HG03139 (cell line): ENCODE results near the gene ZSCAN10.

Experiments
- ATAC-seq: cut with Tn5 transposase; IDR thresholded peaks from one replicate; pipeline ENCODE4 v1.9.1; 2021; ENCODE audit not compliant: unreplicated experiment

The ZSCAN10 gene

DNA sequence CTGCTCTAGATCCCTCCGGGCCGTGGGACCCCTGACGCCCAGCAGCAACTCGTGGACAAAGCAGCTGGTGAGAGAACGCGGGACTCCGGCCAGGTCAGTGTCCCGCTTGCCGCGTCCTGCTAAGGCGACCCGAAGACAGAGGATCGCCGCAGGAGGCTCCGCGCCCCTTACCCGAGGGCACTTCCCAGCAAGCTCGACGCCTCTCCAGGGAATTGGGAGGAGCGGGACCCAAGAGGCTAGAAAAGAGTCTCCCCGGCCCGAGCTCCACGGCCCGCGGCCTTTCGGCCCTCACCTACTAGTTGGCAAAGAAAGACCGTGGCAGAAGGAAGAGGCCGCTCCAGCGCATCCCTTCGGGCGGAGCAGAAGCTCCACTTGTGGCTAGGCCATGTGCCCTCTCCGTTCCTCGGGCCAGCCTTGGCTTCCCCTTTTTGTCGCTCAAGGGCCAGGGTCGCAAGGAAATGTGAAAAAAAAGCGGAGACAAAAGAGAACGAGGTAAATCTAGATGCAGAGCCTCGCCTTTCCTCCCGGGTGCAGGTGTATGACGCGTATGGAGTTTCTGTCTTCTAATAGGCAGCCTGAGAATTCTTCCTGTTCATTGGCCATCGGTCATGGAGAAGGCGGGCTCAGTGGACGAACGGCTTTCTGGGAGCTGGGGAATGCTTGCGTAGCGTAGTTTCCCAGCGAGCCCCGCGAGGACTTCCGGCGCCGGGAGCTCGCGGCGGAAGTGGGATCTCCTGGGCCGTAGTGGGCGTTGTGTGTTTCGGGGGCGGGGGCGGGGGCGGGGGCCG, 35.4 kb upstream of the ZSCAN10 start, which contains the start of gene ZNF213:
Gene ZNF213, plus strand, starts transcription at position 692 of the 788 bp plus-strand sequence. CDS start 2,252 bp downstream, outside the sequence.
- peak; percentile 73 for ATAC-seq

DNA sequence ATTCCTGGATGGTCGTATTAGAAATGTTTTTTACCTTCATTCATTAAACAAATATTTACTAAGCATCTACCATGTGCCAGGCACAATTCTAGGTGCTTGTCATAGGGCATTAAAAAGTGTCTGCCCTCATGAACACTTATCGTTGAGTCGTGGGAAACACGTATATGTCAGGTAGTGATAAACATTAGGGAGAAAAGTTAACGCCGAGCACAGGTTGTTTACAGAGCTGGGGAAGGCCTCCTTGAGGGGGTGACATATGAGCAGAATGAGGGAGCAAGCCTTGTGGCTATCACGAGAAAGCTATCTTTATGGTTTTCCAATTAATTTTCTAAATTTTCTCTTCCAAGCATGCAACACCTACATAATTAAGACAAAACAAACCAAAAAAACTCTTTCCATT, 34.8 kb upstream of the ZSCAN10 start:
- no peak for ATAC-seq

DNA sequence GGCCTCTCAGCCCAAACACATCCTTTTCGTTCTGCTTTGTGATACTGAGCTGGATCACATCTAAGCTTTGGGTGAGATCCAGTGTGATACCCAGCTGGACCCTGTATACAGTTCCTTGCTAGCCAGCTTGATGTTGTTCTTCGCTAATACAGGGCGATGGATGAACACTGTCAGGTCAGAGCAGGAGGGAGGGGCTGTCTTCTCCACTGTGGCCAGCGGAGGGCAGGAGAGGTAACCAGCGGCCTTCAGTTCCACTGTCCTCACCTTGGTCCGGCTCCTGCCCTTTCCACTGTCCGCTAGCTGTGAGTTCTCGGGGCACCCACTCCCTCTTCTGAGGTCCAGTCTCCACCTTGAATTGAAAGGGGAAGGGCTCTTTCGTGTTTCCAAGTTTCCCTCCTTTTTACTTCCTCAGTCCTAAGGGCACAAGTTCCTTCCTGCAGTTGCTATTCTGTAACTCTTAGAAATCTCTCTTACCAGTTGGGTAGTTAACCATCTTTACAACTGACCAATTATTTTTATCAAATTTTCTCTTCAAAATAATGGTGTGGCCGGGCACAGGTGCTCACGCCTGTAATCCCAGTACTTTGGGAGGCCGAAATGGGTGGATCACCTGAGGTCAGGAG, 32.8 kb upstream of the ZSCAN10 start:
- ATAC-seq, result no peak

DNA sequence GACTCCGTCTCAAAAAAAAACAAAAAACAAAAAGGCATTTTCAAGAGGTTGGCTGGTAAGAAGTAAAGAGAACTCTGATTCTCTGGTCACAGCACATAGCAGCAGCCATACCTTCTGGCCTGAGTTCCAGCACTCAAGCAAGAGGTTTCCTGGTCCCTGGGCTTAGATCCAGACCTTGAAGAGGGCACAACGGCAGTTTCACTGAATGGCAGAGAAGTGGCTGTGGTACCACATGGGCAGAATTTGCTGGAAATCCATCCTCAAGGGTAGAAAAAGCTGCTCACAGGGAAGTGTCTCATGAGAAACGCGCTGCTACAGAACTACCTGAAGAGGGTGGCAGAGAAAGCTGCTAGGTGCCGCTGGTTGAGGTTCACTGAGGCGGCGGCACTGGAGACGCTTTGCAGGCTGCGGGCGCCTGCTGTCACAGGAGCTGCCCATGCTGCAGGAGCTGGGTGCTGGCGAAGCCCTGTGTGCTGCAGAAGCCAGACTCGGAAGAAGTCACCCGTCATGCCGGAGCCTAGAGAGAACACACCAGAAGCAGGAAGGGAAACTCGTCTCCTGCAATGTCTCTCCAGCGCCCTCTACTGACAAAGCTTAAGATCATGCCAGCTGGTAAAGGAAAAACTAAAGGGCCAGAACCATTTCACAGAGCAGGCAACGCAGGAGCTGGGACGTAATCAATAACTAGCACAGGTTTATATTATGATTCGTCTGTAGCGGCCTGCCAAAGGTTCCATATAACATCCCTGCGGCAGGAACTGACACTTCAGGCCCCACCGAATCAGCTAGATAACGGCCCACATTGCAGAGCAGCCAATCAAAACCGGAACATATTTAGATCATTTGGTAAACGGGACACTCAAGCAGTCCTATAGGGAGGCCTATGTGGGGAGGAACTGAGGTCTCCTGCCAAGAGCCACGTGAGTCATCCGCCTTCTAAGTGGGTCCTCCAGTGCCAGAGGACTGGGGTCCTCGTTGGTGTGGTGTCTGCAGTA, 30.3 kb upstream of the ZSCAN10 start:
- ATAC-seq, result no peak

DNA sequence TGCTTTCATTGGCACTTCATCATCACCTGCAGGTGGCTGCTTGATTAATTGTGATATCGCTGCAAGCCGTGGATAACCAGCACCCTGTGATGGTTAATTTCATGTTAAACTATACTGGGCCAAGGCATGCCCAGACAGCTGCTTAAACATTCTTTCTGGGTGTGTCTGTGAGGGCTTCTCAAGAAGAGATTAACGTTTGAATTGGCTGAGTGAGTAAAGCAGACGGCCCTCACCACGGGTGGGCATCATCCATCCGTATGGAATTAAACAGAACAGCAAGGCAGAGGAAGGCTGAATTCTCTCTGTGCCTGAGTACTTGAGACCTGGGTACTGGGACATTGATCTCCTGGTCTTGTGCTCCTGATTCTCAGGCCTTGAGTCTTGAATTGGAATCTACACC, 28.7 kb upstream of the ZSCAN10 start:
- no peak for ATAC-seq

DNA sequence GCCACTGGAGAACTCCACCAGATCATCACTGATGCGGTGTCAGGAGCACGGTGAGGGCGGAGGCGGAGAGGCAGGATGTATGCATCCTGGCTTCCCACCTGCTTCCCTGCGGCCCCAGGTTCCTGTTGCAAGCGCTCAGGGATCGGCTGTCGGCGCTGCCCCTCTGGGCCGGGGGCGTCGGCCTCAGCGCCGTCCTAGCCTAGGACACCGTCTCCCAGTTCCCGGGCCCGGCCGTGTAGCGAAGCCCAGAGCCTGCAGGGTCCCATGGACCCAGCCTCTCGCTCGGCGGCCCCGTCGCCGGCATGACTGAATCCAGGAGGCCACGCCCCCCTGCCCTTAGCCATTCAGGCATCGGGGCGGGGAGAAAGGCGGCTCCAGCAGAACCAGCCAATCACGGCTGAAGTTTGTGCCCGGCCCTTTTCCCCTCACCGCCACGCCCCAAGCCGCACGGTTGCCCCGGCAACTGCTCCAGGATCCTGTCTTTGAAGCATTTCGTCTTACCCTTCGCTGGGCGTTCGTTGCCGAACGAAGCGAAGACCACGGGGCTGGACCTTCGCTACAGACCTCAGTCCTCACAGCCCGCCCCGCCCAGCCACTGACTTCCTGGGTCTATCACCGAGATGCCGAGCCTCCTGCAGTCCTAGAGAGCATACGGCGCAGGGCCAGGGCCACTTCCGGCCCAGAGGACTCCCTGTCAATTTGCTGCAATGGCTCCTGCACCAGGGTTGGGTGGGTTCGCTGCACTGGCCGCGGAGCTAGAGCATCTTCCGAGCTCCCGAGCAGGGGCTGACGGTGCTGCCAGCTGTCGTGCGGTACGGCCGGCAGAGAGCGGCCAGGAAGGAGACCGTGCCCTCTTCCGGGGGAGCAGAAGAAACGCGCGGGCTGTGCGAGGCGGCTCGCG, 25.1 kb upstream of the ZSCAN10 start:
- peak; percentile 81 for ATAC-seq

DNA sequence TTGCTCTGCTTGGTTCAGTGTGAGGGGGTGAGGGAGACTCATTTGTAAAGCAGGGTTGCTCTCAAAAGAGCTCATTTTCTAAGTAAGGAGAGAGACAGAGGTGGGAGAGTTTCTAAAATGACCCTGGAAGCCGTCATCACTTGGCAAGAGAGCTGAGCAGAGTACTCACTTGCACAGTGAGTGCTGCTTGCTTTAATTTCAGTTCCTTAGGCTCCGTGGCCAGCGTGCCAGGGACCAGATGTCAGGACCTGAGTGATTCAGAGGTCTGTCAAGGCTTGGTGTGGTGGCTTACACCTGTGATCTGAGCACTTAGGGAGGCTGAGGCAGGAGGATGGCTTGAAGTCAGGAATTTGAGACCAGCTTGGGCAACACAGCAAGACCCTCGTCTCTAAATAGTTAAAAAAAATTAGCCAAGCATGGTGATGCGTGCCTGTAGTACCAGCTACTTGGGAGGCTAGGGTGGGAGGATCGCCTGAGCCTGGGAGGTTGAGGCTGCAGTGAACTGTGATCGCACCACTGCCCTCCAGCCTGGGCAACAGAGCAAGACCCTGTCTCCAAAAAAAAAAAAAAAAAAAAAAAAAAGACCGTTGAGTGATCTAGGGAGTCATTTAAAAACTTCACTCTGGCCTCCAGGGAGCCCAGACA, 24.0 kb upstream of the ZSCAN10 start:
- ATAC-seq, result no peak

DNA sequence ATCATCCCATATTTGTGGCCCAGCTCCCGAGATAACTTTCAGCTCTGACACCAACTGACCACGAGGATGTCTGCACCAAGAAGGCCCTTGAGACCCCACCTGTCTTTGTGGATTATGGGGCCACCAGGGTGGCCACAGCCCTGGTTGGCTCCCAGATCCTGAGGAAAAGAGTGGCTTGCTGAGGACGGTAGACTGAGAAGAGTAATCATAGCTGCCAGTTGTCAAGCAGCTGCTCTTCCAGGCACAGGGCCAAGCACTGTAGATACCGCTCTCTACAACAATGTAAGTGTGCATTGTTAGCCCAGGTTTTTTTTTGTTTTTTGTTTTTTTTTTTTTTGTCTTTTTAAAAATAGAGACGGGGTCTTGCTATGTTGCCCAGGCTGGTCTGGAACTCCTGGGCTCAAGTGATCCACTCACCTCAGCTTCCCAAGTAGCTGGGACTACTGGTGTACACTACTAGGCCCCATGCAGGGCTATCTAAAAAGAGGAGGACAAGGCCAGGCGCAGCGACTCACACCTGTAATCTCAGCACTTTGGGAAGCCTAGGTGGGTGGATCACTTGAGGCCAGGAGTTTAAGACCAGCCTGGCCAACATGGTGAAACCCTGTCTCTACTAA, 22.9 kb upstream of the ZSCAN10 start:
- ATAC-seq, result no peak

DNA sequence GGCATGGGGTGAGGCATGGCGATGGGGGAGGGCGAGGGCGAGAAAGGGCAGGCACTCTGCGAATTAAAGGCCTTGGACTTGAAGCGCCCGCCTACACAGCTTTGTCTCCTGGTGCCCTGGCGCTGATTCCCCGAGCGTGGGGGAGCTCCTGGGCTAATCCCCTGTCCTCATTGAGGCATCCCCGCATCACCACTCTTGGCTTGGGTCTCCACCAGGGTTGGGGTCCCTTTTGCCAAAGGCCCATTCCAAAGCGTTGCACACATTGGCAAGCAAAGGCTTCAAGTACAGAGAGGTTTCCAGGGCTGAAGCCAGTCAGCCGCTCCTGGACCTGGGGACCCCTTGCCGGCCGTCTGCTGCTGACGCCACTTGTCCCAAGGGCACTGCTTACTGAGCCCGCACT, 21.3 kb upstream of the ZSCAN10 start:
- no peak for ATAC-seq

DNA sequence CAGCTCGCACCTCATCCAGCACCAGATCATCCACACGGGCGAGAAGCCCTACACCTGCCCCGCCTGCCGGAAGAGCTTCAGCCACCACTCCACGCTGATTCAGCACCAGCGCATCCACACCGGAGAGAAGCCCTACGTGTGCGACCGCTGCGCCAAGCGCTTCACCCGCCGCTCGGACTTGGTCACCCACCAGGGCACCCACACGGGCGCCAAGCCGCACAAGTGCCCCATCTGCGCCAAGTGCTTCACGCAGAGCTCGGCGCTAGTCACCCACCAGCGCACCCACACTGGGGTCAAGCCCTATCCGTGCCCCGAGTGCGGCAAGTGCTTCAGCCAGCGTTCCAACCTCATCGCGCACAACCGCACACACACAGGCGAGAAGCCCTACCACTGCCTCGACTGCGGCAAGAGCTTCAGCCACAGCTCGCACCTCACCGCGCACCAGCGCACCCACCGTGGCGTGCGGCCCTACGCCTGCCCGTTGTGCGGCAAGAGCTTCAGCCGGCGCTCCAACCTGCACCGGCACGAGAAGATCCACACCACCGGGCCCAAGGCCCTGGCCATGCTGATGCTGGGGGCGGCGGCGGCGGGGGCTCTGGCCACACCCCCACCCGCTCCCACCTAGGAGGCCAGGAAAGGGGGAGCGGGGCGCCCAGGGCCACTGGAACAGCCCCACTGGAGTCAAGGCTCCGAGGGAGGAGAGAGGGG, 20.8 kb upstream of the ZSCAN10 start:
- no peak for ATAC-seq

DNA sequence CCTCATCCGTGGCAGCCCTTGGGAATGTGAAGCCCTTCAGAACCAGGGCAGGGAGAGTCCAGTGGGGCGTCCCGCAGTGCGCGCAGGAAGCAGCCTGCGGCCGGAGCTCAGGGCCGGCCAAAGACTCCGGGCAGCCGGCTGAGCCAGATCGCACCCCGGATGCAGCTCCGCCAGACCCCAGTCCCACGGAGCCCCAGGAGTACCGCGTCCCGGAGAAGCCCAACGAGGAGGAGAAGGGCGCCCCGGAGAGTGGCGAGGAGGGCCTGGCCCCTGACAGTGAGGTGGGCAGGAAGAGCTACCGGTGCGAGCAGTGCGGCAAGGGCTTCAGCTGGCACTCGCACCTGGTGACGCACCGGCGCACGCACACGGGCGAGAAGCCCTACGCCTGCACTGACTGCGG, 20.2 kb upstream of the ZSCAN10 start:
- no peak for ATAC-seq

DNA sequence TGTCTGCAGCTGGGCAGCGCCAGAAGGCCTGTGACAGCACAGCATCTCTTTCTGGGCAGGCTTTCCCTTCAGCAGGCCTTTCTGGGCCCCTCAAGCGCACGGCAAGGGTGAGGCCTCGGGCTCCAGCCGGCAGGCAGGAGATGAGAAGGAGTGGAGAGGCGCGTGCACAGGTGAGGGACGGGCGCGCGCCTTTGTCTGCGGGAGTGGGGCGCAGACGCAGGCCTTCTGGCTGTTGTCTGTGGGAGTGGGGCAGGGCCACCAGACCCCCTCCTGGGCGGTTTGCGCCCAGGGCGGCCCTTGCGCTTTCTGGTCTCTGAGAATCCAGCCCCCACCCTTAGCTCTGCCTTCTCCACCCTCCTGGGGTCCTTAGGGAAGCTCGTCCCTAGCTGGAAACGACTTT, 19.8 kb upstream of the ZSCAN10 start:
- no peak for ATAC-seq

DNA sequence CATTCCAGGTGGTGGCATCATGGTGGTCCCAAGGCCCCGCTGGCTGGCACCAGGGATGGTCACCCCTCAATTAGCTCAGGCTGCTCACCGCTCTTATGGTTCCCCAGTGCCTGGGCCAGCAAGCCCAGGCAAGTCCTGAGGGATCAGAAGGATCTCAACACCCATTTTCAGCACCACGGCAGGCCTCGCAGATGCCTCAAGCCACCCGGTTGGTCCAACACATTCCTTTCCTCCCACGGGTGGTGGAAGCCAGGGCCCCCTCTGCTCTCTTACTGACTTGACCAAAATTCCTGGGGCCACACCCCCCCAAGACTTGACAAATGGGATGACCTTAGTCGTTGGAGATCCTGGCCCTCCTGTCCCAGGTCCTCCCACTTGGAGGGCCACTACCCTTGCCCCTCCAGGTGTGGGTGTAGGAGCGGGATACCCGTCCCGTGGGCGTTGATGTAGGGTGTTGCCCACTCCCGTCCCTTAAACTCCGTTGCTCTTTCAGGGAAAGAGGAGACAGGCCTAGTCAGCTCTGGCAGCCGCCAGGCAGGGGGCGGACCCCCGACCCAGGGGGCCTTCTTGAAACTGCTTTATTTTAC, 19.2 kb upstream of the ZSCAN10 start:
- ATAC-seq, result no peak

DNA sequence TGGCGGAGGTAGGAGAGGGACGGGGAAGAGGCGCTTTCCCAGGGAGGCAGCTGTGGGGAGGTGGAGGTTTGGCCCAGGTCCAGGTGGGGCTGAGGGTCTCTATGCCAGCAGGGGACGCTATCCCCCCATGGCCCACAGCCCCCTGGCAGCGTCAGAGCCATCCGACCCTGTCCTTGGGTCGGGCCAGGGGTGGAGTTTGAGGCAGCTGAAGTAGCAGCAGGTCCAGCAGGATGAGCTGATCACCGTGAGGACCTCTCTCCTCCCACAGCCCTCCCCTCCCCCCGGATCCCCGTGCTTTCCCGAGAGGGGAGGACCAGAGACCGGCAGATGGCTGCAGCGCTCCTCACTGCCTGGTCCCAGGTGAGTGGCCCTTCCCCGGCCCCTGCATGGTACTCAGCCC, 16.5 kb upstream of the ZSCAN10 start:
- no peak for ATAC-seq

DNA sequence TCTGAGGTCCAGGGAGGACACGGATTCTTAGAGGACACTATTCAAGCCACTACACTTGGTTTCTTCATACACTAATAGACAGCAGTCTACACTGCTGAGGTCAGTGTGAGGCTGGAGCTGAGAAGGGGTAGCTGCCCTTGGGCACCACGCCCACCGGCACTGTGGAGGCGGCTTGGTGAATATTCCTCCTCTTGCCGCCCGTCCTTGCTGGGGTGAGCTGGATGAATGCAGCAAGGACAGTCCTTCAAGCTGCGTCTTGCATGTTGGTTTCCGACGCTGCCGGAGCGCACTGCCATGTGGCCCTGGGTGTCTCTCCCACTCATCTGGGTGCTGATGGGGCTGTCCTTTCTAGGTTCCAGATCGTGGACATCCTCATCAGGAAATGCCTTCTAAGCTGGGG, 15.9 kb upstream of the ZSCAN10 start:
- ATAC-seq, result no peak

DNA sequence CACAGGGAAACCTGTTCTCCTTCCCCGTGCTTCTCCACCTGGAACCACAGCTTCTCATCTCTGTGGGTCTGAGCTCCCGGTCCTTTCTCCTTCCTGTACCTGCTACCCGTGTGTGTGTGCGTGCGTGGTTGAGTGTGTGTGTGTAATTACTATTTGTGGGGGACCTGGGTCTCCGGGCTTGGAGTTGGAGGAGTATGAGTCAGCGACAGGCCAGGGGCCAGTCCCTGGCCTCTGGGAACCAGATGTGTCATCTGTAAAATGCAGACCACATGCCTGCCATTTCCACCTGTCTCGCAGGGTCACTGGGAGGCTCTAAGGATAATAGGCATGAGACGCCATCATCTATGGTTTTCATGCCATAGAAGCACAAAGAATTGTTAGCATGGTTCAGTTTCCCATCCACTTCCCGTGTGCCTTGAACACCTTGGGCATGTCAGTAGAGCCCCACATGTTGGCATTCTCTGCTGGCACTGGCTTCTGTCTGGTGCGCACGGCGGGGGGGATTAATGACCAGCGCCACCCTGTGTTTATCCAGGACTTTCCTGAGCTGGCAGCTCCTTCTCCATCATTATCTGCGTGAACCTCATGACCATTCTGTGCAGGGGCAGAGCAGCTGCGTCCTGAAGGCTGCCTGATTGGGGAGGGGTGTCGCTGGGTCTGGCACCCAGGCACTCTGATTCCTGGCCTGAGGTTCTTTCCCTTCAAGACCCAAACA, 14.8 kb upstream of the ZSCAN10 start:
- no peak for ATAC-seq

DNA sequence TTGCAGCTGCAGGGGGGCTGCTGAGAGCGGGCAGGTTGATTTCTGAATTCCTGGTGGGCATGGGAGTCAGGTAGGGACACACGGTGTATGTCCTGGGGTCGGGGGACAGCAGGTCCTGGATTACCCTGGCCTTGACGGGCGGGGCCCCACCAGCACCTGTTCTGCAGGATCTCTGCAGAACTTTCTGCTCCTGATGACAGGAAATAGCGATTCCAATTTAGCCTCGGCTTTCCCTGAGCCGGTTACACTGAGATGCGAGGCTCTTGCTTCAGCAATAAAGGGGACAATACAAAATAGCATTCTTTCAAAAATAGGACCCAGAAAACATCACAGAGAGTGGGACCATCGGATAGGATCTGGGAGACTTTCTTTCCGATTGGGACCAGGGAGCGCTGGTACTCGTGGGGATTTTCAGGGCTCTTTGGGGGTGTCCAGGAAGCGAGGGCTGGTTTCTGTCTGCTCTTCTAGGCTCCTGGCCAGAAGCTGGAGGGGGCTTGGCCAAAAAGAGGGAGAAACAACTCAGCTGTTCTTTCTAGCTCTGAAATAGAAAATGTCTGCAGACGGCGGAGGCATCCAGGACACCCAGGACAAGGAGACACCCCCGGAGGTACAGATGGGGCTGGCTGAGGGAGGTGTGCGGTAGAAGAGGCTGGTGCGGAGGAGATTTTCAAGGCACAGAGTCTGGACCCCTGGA, 13.9 kb upstream of the ZSCAN10 start:
- no peak for ATAC-seq
